Uterus (tissue), 2 donors: Measurements from ENCODE around the gene IFNAR1.

ENCODE experiments used
- POLR2A ChIP-seq, 2 donors: fragments of 450-650 bp; IDR thresholded peaks; one replicate each; pipeline ENCODE4 v1.6.1; 2016; ENCODE audit warnings: antibody characterized with exemption in 2 of 2, mild to moderate bottlenecking in 1 of 2, moderate library complexity in 1 of 2
- TF ChIP-seq, protein P1 (sequence below), 4 experiments: fragments of 200-600 bp in 2 of 4; fragments of 450-650 bp in 2 of 4; sonication (generic) in 2 of 4; IDR thresholded peaks; one replicate each; pipeline ENCODE4 v1.5.1; 2016 to 2019; ENCODE audit warnings: antibody characterized with exemption in 4 of 4, mild to moderate bottlenecking in 2 of 4, moderate library complexity in 1 of 4

DNA sequence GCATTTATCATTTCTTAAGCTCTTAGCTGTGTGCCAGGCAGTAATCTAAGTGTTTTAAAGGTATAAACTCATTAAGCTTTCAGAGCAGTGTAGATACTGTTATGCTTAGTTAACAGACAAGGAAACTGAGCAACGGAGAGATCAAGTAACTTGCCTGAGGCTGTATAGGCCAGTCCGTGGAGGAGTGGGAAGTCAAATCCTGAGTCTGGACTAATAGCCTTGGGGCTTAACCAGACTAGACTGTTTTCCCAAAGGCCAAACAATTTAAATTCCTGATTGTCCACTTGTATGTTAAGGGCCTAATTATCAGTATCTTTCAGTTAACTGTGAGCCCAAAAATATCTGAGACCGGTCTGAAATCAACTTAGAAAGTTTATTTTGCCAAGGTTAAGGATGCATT lies 2.6 kb downstream of the IFNAR1 start:
- TF ChIP-seq POLR2A (IDR thresholded peaks at IDR 0.05), result no peak
- TF ChIP-seq, protein P1, sequence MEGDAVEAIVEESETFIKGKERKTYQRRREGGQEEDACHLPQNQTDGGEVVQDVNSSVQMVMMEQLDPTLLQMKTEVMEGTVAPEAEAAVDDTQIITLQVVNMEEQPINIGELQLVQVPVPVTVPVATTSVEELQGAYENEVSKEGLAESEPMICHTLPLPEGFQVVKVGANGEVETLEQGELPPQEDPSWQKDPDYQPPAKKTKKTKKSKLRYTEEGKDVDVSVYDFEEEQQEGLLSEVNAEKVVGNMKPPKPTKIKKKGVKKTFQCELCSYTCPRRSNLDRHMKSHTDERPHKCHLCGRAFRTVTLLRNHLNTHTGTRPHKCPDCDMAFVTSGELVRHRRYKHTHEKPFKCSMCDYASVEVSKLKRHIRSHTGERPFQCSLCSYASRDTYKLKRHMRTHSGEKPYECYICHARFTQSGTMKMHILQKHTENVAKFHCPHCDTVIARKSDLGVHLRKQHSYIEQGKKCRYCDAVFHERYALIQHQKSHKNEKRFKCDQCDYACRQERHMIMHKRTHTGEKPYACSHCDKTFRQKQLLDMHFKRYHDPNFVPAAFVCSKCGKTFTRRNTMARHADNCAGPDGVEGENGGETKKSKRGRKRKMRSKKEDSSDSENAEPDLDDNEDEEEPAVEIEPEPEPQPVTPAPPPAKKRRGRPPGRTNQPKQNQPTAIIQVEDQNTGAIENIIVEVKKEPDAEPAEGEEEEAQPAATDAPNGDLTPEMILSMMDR (IDR thresholded peaks at IDR 0.05), result no peak
